Measurements from ENCODE around the gene VAV2.

Gene VAV2

GRCh38 chr9:133851693-133852092 is 140.4 kb downstream of the VAV2 start:
- DNase-seq (ENCODE audit: low read depth), result no peak

- no peak for DNase-seq (ENCODE audit: low read depth)
These were observed 141.2 kb downstream of the VAV2 start for GRCh38 chr9:133850937-133851336.

GRCh38 chr9:133850161-133850560 is 142.0 kb downstream of the VAV2 start:
- no peak for DNase-seq (ENCODE audit: low read depth)

- DNase-seq (ENCODE audit: low read depth), result no peak
These were observed 142.9 kb downstream of the VAV2 start for GRCh38 chr9:133849110-133849670.

- no peak for DNase-seq (ENCODE audit: low read depth)
These were observed 143.5 kb downstream of the VAV2 start for GRCh38 chr9:133848471-133849109.

- no peak for DNase-seq (ENCODE audit: low read depth)
These were observed 145.5 kb downstream of the VAV2 start for GRCh38 chr9:133846483-133847090.

- no peak for DNase-seq (ENCODE audit: low read depth)
These were observed 146.7 kb downstream of the VAV2 start for GRCh38 chr9:133845440-133845839.

- DNase-seq (ENCODE audit: low read depth), result no peak
These were observed 147.2 kb downstream of the VAV2 start for GRCh38 chr9:133844881-133845410.

- DNase-seq (ENCODE audit: low read depth), result no peak
These were observed 147.7 kb downstream of the VAV2 start for GRCh38 chr9:133844398-133844784.

GRCh38 chr9:133843751-133844397 is 148.2 kb downstream of the VAV2 start:
- DNase-seq (ENCODE audit: low read depth), result no peak

GRCh38 chr9:133843250-133843649 is 148.9 kb downstream of the VAV2 start:
- DNase-seq (ENCODE audit: low read depth), result no peak

- no peak for DNase-seq (ENCODE audit: low read depth)
These were observed 149.3 kb downstream of the VAV2 start for GRCh38 chr9:133842721-133843227.

- no peak for DNase-seq (ENCODE audit: low read depth)
These were observed 149.9 kb downstream of the VAV2 start for GRCh38 chr9:133842174-133842573.

- DNase-seq (ENCODE audit: low read depth), result no peak
These were observed 150.8 kb downstream of the VAV2 start for GRCh38 chr9:133841167-133841812.

- DNase-seq (ENCODE audit: low read depth), result no peak
These were observed 152.2 kb downstream of the VAV2 start for GRCh38 chr9:133839822-133840329.

GRCh38 chr9:133838859-133839507 is 153.1 kb downstream of the VAV2 start:
- no peak for DNase-seq (ENCODE audit: low read depth)

GRCh38 chr9:133837627-133838597 is 154.2 kb downstream of the VAV2 start:
- DNase-seq (ENCODE audit: low read depth), result no peak

- DNase-seq (ENCODE audit: low read depth), result no peak
These were observed 155.3 kb downstream of the VAV2 start for GRCh38 chr9:133836818-133837217.

- no peak for DNase-seq (ENCODE audit: low read depth)
These were observed 155.9 kb downstream of the VAV2 start for GRCh38 chr9:133836001-133836758.

Measured in activated T-cell treated with anti-CD3 and anti-CD28 coated beads for 24 hours (primary cell).